Endothelial cell of umbilical vein (primary cell): ENCODE data around the gene ARNT2. TPM values are rescaled to one million over a fixed set of nuclear protein-coding genes. Genes with fewer than 3 reads are reported as not detected.

Source experiments
- BruUV-seq: library from RNA; stranded (reverse); fragments of 400-500 nt; replicated peaks from 2 replicates; lab custom pipeline; 2021; lab: Mats Ljungman, UMichigan
- CTCF ChIA-PET: fragments of 300-600, 350-600 bp; sonication (Branson Sonifier 250); formaldehyde crosslinking; loops from one replicate; lab custom pipeline; 2021; ENCODE audit warnings: antibody characterized with exemption, inconsistent platforms; lab: Charles Lee
- POLR2A ChIA-PET: fragments of 300-600, 350-600 bp; sonication (Branson Sonifier 250); formaldehyde crosslinking; loops from one replicate; lab custom pipeline; 2021; ENCODE audit warnings: antibody characterized with exemption, inconsistent platforms; lab: Charles Lee
- DNase-seq: peaks from one replicate; pipeline ENCODE4 v3.0.0-alpha.2; 2011; ENCODE audit warnings: low read depth, low spot score
- FAIRE-seq: peaks from 2 replicates; lab custom pipeline; 2011; peaks lifted over from hg19 to GRCh38; lab: Jason Lieb, UNC
- H2AFZ ChIP-seq: 2 replicates; pipeline ENCODE4 v1.6.0; 2012; ENCODE audit warnings: low read depth, low read length, control low read depth, inconsistent platforms
- H3K27ac ChIP-seq: 2 replicates; pipeline ENCODE4 v1.5.1; 2011; ENCODE audit warnings: low read depth, mild to moderate bottlenecking, control low read depth, low read length, moderate library complexity; ENCODE audit not compliant: insufficient read depth
- H3K27me3 ChIP-seq, 2 experiments: 2 replicates each; pipeline versions ENCODE4 v1.6.0 to v1.6.1; 2011; ENCODE audit warnings: low read length in 2 of 2, mixed read lengths in 1 of 2; ENCODE audit not compliant: control insufficient read depth in 2 of 2, insufficient read depth in 2 of 2
- H3K36me3 ChIP-seq, 2 experiments: 2 replicates in 1 of 2; 3 replicates in 1 of 2; pipeline ENCODE4 v1.5.1; 2011; ENCODE audit warnings: low read length in 2 of 2, mild to moderate bottlenecking in 1 of 2, moderate library complexity in 1 of 2; ENCODE audit not compliant: control insufficient read depth in 2 of 2, insufficient read depth in 2 of 2; ENCODE audit errors: extremely low read depth in 1 of 2
- H3K4me1 ChIP-seq: 3 replicates; pipeline ENCODE4 v1.5.1; 2011; ENCODE audit warnings: mild to moderate bottlenecking, low read length; ENCODE audit not compliant: control insufficient read depth, insufficient read depth; ENCODE audit errors: extremely low read depth
- H3K4me2 ChIP-seq: 2 replicates; pipeline ENCODE4 v1.6.1; 2011; ENCODE audit warnings: low read length, control low read depth, mixed read lengths; ENCODE audit not compliant: insufficient read depth
- H3K4me3 ChIP-seq, 3 experiments: fragments of 200-600 bp in 1 of 3; sonication (generic), shearing (Covaris generic) in 1 of 3; replicated peaks in 1 of 3; 2 replicates each; pipeline ENCODE4 v1.5.1; 2011 to 2016; ENCODE audit warnings: control low read depth in 3 of 3, low read length in 3 of 3, mild to moderate bottlenecking in 2 of 3, inconsistent platforms in 1 of 3, low read depth in 1 of 3, moderate library complexity in 1 of 3; ENCODE audit not compliant: insufficient read depth in 1 of 3
- H3K79me2 ChIP-seq: 2 replicates; pipeline ENCODE4 v1.6.0; 2012; ENCODE audit warnings: low read length, inconsistent platforms; ENCODE audit not compliant: control insufficient read depth, insufficient read depth
- H3K9ac ChIP-seq: replicated peaks from 2 replicates; pipeline ENCODE3; 2011; ENCODE audit warnings: low read length, control low read depth; ENCODE audit not compliant: insufficient read depth; ENCODE audit errors: extremely low read depth
- H3K9me1 ChIP-seq: replicated peaks from 3 replicates; pipeline ENCODE4 v1.6.0; 2011; ENCODE audit warnings: mild to moderate bottlenecking, low read length; ENCODE audit not compliant: control insufficient read depth, insufficient read depth; ENCODE audit errors: extremely low read depth
- H3K9me3 ChIP-seq: replicated peaks from 2 replicates; pipeline ENCODE4 v1.5.1; 2012; ENCODE audit warnings: low read length, inconsistent platforms; ENCODE audit not compliant: control insufficient read depth, insufficient read depth
- H4K20me1 ChIP-seq: replicated peaks from 2 replicates; pipeline ENCODE3; 2011; ENCODE audit warnings: mild to moderate bottlenecking, low read length; ENCODE audit not compliant: control insufficient read depth, insufficient read depth; ENCODE audit errors: extremely low read depth
- CTCF ChIP-seq, 2 donors: IDR thresholded peaks; 1 replicate in 1 of 2; 2 replicates in 1 of 2; pipeline ENCODE4 v1.5.1; 2011; ENCODE audit warnings: low read length in 2 of 2, mild to moderate bottlenecking in 2 of 2, moderate library complexity in 2 of 2, control low read depth in 1 of 2, inconsistent platforms in 1 of 2, low read depth in 1 of 2; ENCODE audit not compliant: insufficient read depth in 1 of 2; ENCODE audit errors: extremely low read depth in 1 of 2
- EZH2 ChIP-seq: IDR thresholded peaks from 2 replicates; pipeline ENCODE4 v1.6.1; 2012; ENCODE audit warnings: borderline replicate concordance, low read depth, mild to moderate bottlenecking, moderate library complexity, low read length, inconsistent platforms; ENCODE audit not compliant: severe bottlenecking
- FOS ChIP-seq: IDR thresholded peaks from 2 replicates; pipeline ENCODE4 v1.6.1; 2011; ENCODE audit warnings: mild to moderate bottlenecking, low read length, moderate library complexity, borderline replicate concordance; ENCODE audit not compliant: insufficient read depth
- GATA2 ChIP-seq: IDR thresholded peaks from 2 replicates; pipeline ENCODE4 v1.7.0; 2011; ENCODE audit warnings: low read depth, mild to moderate bottlenecking, moderate library complexity, mixed read lengths, low read length; ENCODE audit not compliant: insufficient read length, insufficient read depth
- JUN ChIP-seq: IDR thresholded peaks from 2 replicates; pipeline ENCODE4 v1.6.1; 2011; ENCODE audit warnings: borderline replicate concordance, low read depth; ENCODE audit not compliant: insufficient read length, insufficient read depth
- MAX ChIP-seq: IDR thresholded peaks from 2 replicates; pipeline ENCODE4 v1.6.1; 2011; ENCODE audit not compliant: insufficient read depth, insufficient read length
- MYC ChIP-seq: IDR thresholded peaks from one replicate; pipeline ENCODE4 v1.6.1; 2011; ENCODE audit warnings: mild to moderate bottlenecking, low read depth, low read length
- POLR2A ChIP-seq: IDR thresholded peaks from 2 replicates; pipeline ENCODE4 v1.6.1; 2012; ENCODE audit warnings: low read depth, mild to moderate bottlenecking, control low read depth, low read length
- POLR2AphosphoS5 ChIP-seq: IDR thresholded peaks from 2 replicates; pipeline ENCODE4 v1.6.1; 2012; ENCODE audit warnings: low read depth, mild to moderate bottlenecking, control low read depth, low read length, moderate library complexity; ENCODE audit not compliant: insufficient read depth
- dilution Hi-C: fragments of 300-500 bp; cut with MboI; formaldehyde crosslinking; loops from one replicate; pipeline ENCODE4 v1.15.0; 2019; ENCODE audit warnings: low sequenced_read_pairs; ENCODE audit not compliant: extremely low pct_ligation_motif_present
- intact Hi-C: fragments of 100-400 bp; cut with micrococcal nuclease; formaldehyde crosslinking; loops from one replicate; pipeline ENCODE4 v1.10.0; 2022
- polyA plus RNA-seq, 4 experiments: library from polyadenylated mRNA; depleted of rRNA in 3 of 4; stranded (reverse) in 3 of 4; unstranded in 1 of 4; fragments of >200 nt; gene quantifications; 2 replicates each; pipeline versions ENCODE4 v1.2.1 to v1.2.3, GENCODE V29; 2011 to 2012; ENCODE audit warnings: missing spikeins in 1 of 4
- total RNA-seq: library from RNA; stranded (reverse); gene quantifications from 2 replicates; pipeline ENCODE4 v1.2.3, GENCODE V29; 2021

ARNT2 gene
- total and polyA plus RNA-seq, 2 donors (not counting 3 experiments of a cell fraction or from before 2014, with no cell fraction given) = 0.03 to 0.20 TPM

GRCh38 chr15:80536231-80536630 lies 132.0 kb downstream of the ARNT2 start:
- Histone ChIP-seq H3K9ac (no peak overlapping the region), H3K79me2 (no peaks in the 10 kb centered on the region), H4K20me1 (no peaks in the 10 kb centered on the region), H3K4me2 (no peak overlapping the region), H3K27me3 (peaks cover 0 to 4% of the 10 kb centered on the region in 2 experiments), H3K27ac (no peak overlapping the region), H2AFZ (no peak overlapping the region), H3K9me1 (no peaks in the 10 kb centered on the region), H3K36me3 (no peaks in the 10 kb centered on the region), H3K9me3 (no peaks in the 10 kb centered on the region), H3K4me3 (no peak overlapping the region), H3K4me1 (no peaks in the 10 kb centered on the region)
- CTCF ChIA-PET = interaction anchor here (0.8 to 1.1 kb wide), 3 partner anchors 19 to 243 kb away, joined by 3 to 4 read pairs (median 3); partner anchors contain the start of gene CEMIP
- intact Hi-C loops (no loop called here), dilution Hi-C loops (no loop called here)
- no peak for TF ChIP-seq POLR2AphosphoS5
- no peak for TF ChIP-seq MYC
- no peak for TF ChIP-seq EZH2
- no peak for TF ChIP-seq CTCF (IDR thresholded peaks at IDR 0.05; ENCODE audit: extremely low read depth in 1 of 2, insufficient read depth in 1 of 2, low read depth in 1 of 2, low read length in 2 of 2)
- no peak for TF ChIP-seq MAX
- TF ChIP-seq POLR2A = no peak
- TF ChIP-seq FOS = no peak
- TF ChIP-seq JUN = no peak
- no peak for TF ChIP-seq GATA2
- POLR2A ChIA-PET = no interaction called here
- no peak for DNase-seq
- no peak for FAIRE-seq
- BruUV-seq = no TSS peak
